ENCODE data around the gene CARNS1.
"Not testable (repeated sequence)": the region's sequence is repeated elsewhere in the genome, so short reads cannot be mapped to it uniquely, and the experiment has no call there.

CARNS1 gene

DNA sequence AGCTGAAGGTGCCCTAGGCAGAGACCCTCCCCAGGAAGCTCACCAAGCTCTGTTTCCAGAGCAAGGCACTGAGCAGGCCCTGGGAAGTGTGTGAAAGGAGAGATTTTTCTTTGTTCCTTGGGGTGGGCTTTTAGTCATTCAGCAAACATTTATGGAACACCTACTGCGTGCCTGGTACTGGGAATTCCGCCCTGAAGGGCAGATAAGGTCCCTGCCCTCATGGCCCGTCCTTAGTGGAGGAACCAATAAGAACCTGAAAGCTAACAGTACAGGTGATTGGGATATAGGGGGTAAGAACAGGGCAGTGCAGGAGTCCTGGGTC, 49.7 kb downstream of the CARNS1 start:
- POLR2A ChIA-PET: interaction anchor here (0.7 to 2.3 kb wide), 8 partner anchors 13 to 73 kb away, joined by 3 to 13 read pairs (median 4); partner anchors contain the start of genes AIP, GPR152, PPP1CA and RAD9A
- CTCF ChIA-PET: no interaction called here
- no peak for DNase-seq (ENCODE audit: extremely low spot score)
- TF ChIP-seq SUZ12 (IDR thresholded peaks at IDR 0.05): no peak
- no peak for TF ChIP-seq CTBP1 (IDR thresholded peaks at IDR 0.05; ENCODE audit: borderline replicate concordance)
- TF ChIP-seq BHLHE40 (IDR thresholded peaks at IDR 0.05; ENCODE audit: borderline replicate concordance): no peak
- no peak for TF ChIP-seq LEF1 (IDR thresholded peaks at IDR 0.05; ENCODE audit: borderline replicate concordance)
- no peak for TF ChIP-seq NFRKB (IDR thresholded peaks at IDR 0.05)
- no peak for TF ChIP-seq FOXM1 (IDR thresholded peaks at IDR 0.05; ENCODE audit: borderline replicate concordance)
- TF ChIP-seq FOXA1 (IDR thresholded peaks at IDR 0.05): no peak
- no peak for TF ChIP-seq ZNF384 (IDR thresholded peaks at IDR 0.05)
- no peak for TF ChIP-seq ARNT (IDR thresholded peaks at IDR 0.05)
- TF ChIP-seq L3MBTL2 (conservative IDR thresholded peaks at IDR 0.05): no peak
- TF ChIP-seq TARDBP (IDR thresholded peaks at IDR 0.05): no peak

DNA sequence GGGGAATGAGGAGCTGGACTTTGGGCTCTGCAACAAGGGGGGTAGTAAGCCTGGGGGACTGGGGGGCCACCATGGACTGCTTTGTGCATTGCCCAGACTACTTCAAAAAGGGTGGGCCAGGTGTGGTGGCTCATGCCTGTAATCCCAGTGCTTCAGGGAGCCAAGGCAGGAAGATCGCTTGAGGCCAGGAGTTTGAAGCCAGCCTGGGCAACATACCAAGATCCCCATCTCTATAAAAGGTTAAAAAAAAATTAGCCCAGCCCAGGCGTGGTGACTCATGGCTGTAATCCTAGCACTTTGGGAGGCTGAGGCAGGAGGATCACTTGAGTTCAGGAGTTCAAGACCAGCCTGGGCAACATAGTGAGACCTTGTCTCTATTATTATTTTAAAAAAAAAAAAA, 50.1 kb downstream of the CARNS1 start:
- POLR2A ChIA-PET: interaction anchor here (0.9 to 2.3 kb wide), 7 partner anchors 13 to 64 kb away, joined by 3 to 13 read pairs (median 6); partner anchors contain the start of genes AIP, GPR152, PPP1CA and RPS6KB2
- CTCF ChIA-PET; DNase-seq (ENCODE audit: extremely low spot score): not testable (repeated sequence)

DNA sequence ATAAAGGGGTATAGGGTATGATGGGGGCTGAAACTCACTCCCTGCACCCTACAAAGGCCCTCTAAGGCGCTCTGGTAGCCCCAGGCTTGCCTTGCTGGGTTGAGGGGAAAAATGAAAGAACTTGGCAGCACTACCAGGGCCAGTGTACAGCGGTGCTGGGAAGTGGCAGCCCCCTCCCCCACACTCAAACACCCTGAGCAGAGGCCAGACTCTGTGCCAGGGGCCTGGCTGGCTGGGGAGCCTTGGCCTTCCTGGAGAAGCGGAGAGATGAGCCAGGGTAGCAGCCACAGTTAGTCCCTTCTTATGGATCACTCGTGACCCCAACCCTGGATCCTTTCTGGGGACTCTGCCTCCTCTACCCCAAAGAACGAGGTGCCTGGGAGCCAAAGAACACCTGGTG, 50.9 kb downstream of the CARNS1 start:
- TF ChIP-seq CTBP1 (IDR thresholded peaks at IDR 0.05; ENCODE audit: borderline replicate concordance) (no peak), TARDBP (IDR thresholded peaks at IDR 0.05) (no peak), FOXK2 (IDR thresholded peaks at IDR 0.05) (no peak), NFRKB (IDR thresholded peaks at IDR 0.05) (no peak), SP1 (IDR thresholded peaks at IDR 0.05) (no peak), SUZ12 (IDR thresholded peaks at IDR 0.05) (no peak), ZNF384 (IDR thresholded peaks at IDR 0.05) (no peak), HDGF (IDR thresholded peaks at IDR 0.05; ENCODE audit: borderline replicate concordance) (no peak), LEF1 (IDR thresholded peaks at IDR 0.05; ENCODE audit: borderline replicate concordance) (no peak)
- POLR2A ChIA-PET: interaction anchor here (2.1 to 3.2 kb wide), 3 partner anchors 37 to 65 kb away, joined by 7 to 14 read pairs (median 13); partner anchors contain the start of genes PPP1CA and RPS6KB2
- no peak for DNase-seq (ENCODE audit: extremely low spot score)
- CTCF ChIA-PET: no interaction called here

- DNase-seq (ENCODE audit: extremely low spot score): no peak
- POLR2A ChIA-PET: interaction anchor here (0.6 to 3.5 kb wide), 14 partner anchors 11 to 75 kb away, joined by 3 to 34 read pairs (median 4); partner anchors contain the start of genes AIP, CABP4, PPP1CA and PTPRCAP
- CTCF ChIA-PET: no interaction called here
- TF ChIP-seq ZNF384 (IDR thresholded peaks at IDR 0.05) (no peak), FOXA1 (IDR thresholded peaks at IDR 0.05) (no peak), ELF4 (IDR thresholded peaks at IDR 0.05) (no peak), ARNT (IDR thresholded peaks at IDR 0.05) (no peak), CTBP1 (IDR thresholded peaks at IDR 0.05; ENCODE audit: borderline replicate concordance) (no peak), FOXK2 (IDR thresholded peaks at IDR 0.05) (no peak), HDGF (IDR thresholded peaks at IDR 0.05; ENCODE audit: borderline replicate concordance) (no peak), SUZ12 (IDR thresholded peaks at IDR 0.05) (no peak)
These were observed 51.7 kb downstream of the CARNS1 start for GRCh38 chr11:67466962-67467771.

GRCh38 chr11:67468056-67468455, 52.6 kb downstream of the CARNS1 start:
- TF ChIP-seq ZNF384 (IDR thresholded peaks at IDR 0.05) (no peak), FOXK2 (IDR thresholded peaks at IDR 0.05) (no peak), HDGF (IDR thresholded peaks at IDR 0.05; ENCODE audit: borderline replicate concordance) (no peak), PKNOX1 (IDR thresholded peaks at IDR 0.05) (no peak), BHLHE40 (IDR thresholded peaks at IDR 0.05; ENCODE audit: borderline replicate concordance) (no peak), NFRKB (IDR thresholded peaks at IDR 0.05) (no peak), SUZ12 (IDR thresholded peaks at IDR 0.05) (no peak), TARDBP (IDR thresholded peaks at IDR 0.05) (no peak), FOXA1 (IDR thresholded peaks at IDR 0.05) (no peak), LEF1 (IDR thresholded peaks at IDR 0.05; ENCODE audit: borderline replicate concordance) (no peak), SP1 (IDR thresholded peaks at IDR 0.05) (no peak), CTBP1 (IDR thresholded peaks at IDR 0.05; ENCODE audit: borderline replicate concordance) (no peak), L3MBTL2 (conservative IDR thresholded peaks at IDR 0.05) (no peak), ELF4 (IDR thresholded peaks at IDR 0.05) (no peak), ARNT (IDR thresholded peaks at IDR 0.05) (no peak), FOXM1 (IDR thresholded peaks at IDR 0.05; ENCODE audit: borderline replicate concordance) (no peak)
- CTCF ChIA-PET: interaction anchor here (0.6 to 1.3 kb wide), 2 partner anchors 61 to 296 kb away, joined by 3 to 5 read pairs; no protein-coding TSS in a partner anchor
- POLR2A ChIA-PET: interaction anchor here (0.9 to 3.5 kb wide), 17 partner anchors 12 to 82 kb away, joined by 3 to 34 read pairs (median 4); partner anchors contain the start of genes AIP, CABP4, PITPNM1 and PPP1CA
- DNase-seq (ENCODE audit: extremely low spot score): no peak

GRCh38 chr11:67468456-67468758, 52.9 kb downstream of the CARNS1 start:
- TF ChIP-seq FOXA1 (IDR thresholded peaks at IDR 0.05) (no peak), PKNOX1 (IDR thresholded peaks at IDR 0.05) (no peak), ELF4 (IDR thresholded peaks at IDR 0.05) (no peak), CTBP1 (IDR thresholded peaks at IDR 0.05; ENCODE audit: borderline replicate concordance) (no peak), BHLHE40 (IDR thresholded peaks at IDR 0.05; ENCODE audit: borderline replicate concordance) (no peak), TARDBP (IDR thresholded peaks at IDR 0.05) (no peak), NFRKB (IDR thresholded peaks at IDR 0.05) (no peak)
- ChIA-PET CTCF (interaction anchor here (0.6 to 1.3 kb wide), 3 partner anchors 10 to 296 kb away, joined by 3 to 9 read pairs (median 5); no protein-coding TSS in a partner anchor), POLR2A (interaction anchor here (0.9 to 3.5 kb wide), 15 partner anchors 12 to 83 kb away, joined by 3 to 34 read pairs (median 5); partner anchors contain the start of genes AIP, CABP4, PITPNM1 and PPP1CA)
- DNase-seq (ENCODE audit: extremely low spot score): no peak
